OCI-M1 (cell line): ENCODE measurements around the gene PPP6R2.
"Not testable (repeated sequence)": the region's sequence is repeated elsewhere in the genome, so short reads cannot be mapped to it uniquely, and the experiment has no call there.

ENCODE experiments used
- DNase-seq: peaks from one replicate; lab custom pipeline; 2025; lab: John Stamatoyannopoulos, UW

The PPP6R2 gene

GRCh38 chr22:50339945-50340879 lies 2.9 kb upstream of the PPP6R2 start:
- peak; percentile 28 for DNase-seq

- peak; percentile 94 for DNase-seq
Observed at GRCh38 chr22:50341977-50342650, 1.0 kb upstream of the PPP6R2 start.

GRCh38 chr22:50343541-50343935 lies 411 bp downstream of the PPP6R2 start:
- no peak for DNase-seq

- DNase-seq = no peak
Observed at GRCh38 chr22:50346470-50346869, 3.3 kb downstream of the PPP6R2 start.

GRCh38 chr22:50347157-50347556 lies 4.0 kb downstream of the PPP6R2 start:
- no peak for DNase-seq

- no peak for DNase-seq
Observed at GRCh38 chr22:50348058-50348457, 4.9 kb downstream of the PPP6R2 start.

- no peak for DNase-seq
Observed at GRCh38 chr22:50356186-50356585, 13.1 kb downstream of the PPP6R2 start.

- no peak for DNase-seq
Observed at GRCh38 chr22:50357222-50357621, 14.1 kb downstream of the PPP6R2 start.

GRCh38 chr22:50357756-50358155 lies 14.6 kb downstream of the PPP6R2 start:
- DNase-seq = no peak

GRCh38 chr22:50360578-50360977 lies 17.5 kb downstream of the PPP6R2 start:
- no peak for DNase-seq

GRCh38 chr22:50361222-50361621 lies 18.1 kb downstream of the PPP6R2 start:
- DNase-seq = no peak

- DNase-seq = no peak
Observed at GRCh38 chr22:50361688-50362087, 18.6 kb downstream of the PPP6R2 start.

- DNase-seq = no peak
Observed at GRCh38 chr22:50363166-50363802, 20.2 kb downstream of the PPP6R2 start.

GRCh38 chr22:50363803-50364194 lies 20.7 kb downstream of the PPP6R2 start:
- not testable (repeated sequence) for DNase-seq

- no peak for DNase-seq
Observed at GRCh38 chr22:50367778-50368500, 24.8 kb downstream of the PPP6R2 start.

- no peak for DNase-seq
Observed at GRCh38 chr22:50371101-50371648, 28.0 kb downstream of the PPP6R2 start.

GRCh38 chr22:50376085-50376651 lies 33.0 kb downstream of the PPP6R2 start:
- DNase-seq = no peak

GRCh38 chr22:50381021-50381555 lies 38.0 kb downstream of the PPP6R2 start:
- DNase-seq = not testable (repeated sequence)

- no peak for DNase-seq
Observed at GRCh38 chr22:50396751-50397370, 53.7 kb downstream of the PPP6R2 start.

GRCh38 chr22:50397371-50398060 lies 54.4 kb downstream of the PPP6R2 start:
- DNase-seq = not testable (repeated sequence)
